A549 (cell line): ENCODE measurements around the gene TBRG4. TPM values are rescaled to one million over a fixed set of nuclear protein-coding genes. Genes with fewer than 3 reads are reported as not detected.

ENCODE experiments used
- ATAC-seq, 2 experiments: fragments of 200-7000 bp in 1 of 2; fragments of >200 bp in 1 of 2; cut with Nextera tagmentation in 1 of 2; cut with Tn5 transposase in 1 of 2; 3 replicates each; pipeline versions ENCODE4 v1.8.0 to v1.9.1; 2018 to 2020; ENCODE audit warnings: mild to moderate bottlenecking in 1 of 2, moderate library complexity in 1 of 2
- CTCF ChIA-PET: fragments of 300-600 bp; sonication (Branson Sonifier 250); formaldehyde crosslinking; extraction: SDS; loops from one replicate; lab custom pipeline; 2021; ENCODE audit warnings: antibody characterized with exemption, inconsistent platforms; lab: Yijun Ruan, JAX
- POLR2A ChIA-PET: fragments of 350-600 bp; formaldehyde crosslinking; extraction: SDS; loops from one replicate; lab custom pipeline; 2021; ENCODE audit warnings: antibody characterized with exemption, inconsistent platforms; lab: Yijun Ruan, JAX
- DNase-seq, 2 experiments: peaks; one replicate each; pipeline versions ENCODE4 v3.0.0 to v3.0.0-alpha.2; 2011 to 2016; ENCODE audit warnings: low read depth in 1 of 2, low spot score in 1 of 2
- FAIRE-seq: peaks from 2 replicates; lab custom pipeline; 2011; peaks lifted over from hg19 to GRCh38; lab: Jason Lieb, UNC
- H3K27ac ChIP-seq, 2 experiments: fragments of >200 bp; sonication (Bioruptor Twin); formaldehyde crosslinking; 3 replicates each; pipeline ENCODE4 v1.5.1; 2016 to 2017
- H3K4me1 ChIP-seq: fragments of >200 bp; sonication (Bioruptor Twin); formaldehyde crosslinking; 3 replicates; pipeline ENCODE4 v1.6.1; 2016
- H3K4me2 ChIP-seq: fragments of >200 bp; sonication (Bioruptor Twin); formaldehyde crosslinking; 3 replicates; pipeline ENCODE4 v1.6.1; 2016
- H3K4me3 ChIP-seq: fragments of >200 bp; sonication (Bioruptor Twin); formaldehyde crosslinking; 3 replicates; pipeline ENCODE4 v1.5.1; 2016
- H3K9me3 ChIP-seq: fragments of >200 bp; sonication (Bioruptor Twin); formaldehyde crosslinking; 3 replicates; pipeline ENCODE4 v1.6.1; 2016
- BHLHE40 ChIP-seq: IDR thresholded peaks from 2 replicates; pipeline ENCODE4 v1.6.1; 2012; ENCODE audit warnings: low read depth, low read length, inconsistent platforms
- CBX2 ChIP-seq: fragments of 200-600 bp; sonication (generic); IDR thresholded peaks from 2 replicates; pipeline ENCODE4 v1.6.1; 2016; ENCODE audit warnings: low read depth, mild to moderate bottlenecking, borderline replicate concordance
- CEBPB ChIP-seq, 2 experiments: fragments of >200 bp in 1 of 2; sonication (Bioruptor Twin) in 1 of 2; formaldehyde crosslinking in 1 of 2; IDR thresholded peaks; 2 replicates each; pipeline ENCODE4 v1.6.1; 2012 to 2016
- FOSB ChIP-seq: fragments of 250-450 bp; sonication (Bioruptor Pico); IDR thresholded peaks from 2 replicates; pipeline ENCODE4 v1.5.0; 2020; ENCODE audit warnings: mild to moderate bottlenecking, moderate library complexity
- FOXS1 ChIP-seq: fragments of 250-450 bp; sonication (Bioruptor Pico); IDR thresholded peaks from 2 replicates; pipeline ENCODE4 v1.5.0; 2020; ENCODE audit warnings: mild to moderate bottlenecking, moderate library complexity
- HDAC2 ChIP-seq: fragments of 200-600 bp; sonication (generic); IDR thresholded peaks from 2 replicates; pipeline ENCODE4 v1.6.1; 2016
- HOXB13 ChIP-seq: fragments of 250-450 bp; sonication (Bioruptor Pico); IDR thresholded peaks from 2 replicates; pipeline ENCODE4 v1.5.0; 2020; ENCODE audit warnings: low read depth, mild to moderate bottlenecking, moderate library complexity
- JUNB ChIP-seq: fragments of >200 bp; sonication (Bioruptor Twin); formaldehyde crosslinking; IDR thresholded peaks from 2 replicates; pipeline ENCODE4 v1.6.1; 2016
- KDM1A ChIP-seq: fragments of 200-600 bp; sonication (generic); IDR thresholded peaks from 2 replicates; pipeline ENCODE4 v1.6.1; 2016; ENCODE audit warnings: low read depth, mild to moderate bottlenecking
- NFE2L2 ChIP-seq: fragments of 150-350 bp; conservative IDR thresholded peaks from 2 replicates; pipeline ENCODE4 v1.6.1; 2014; ENCODE audit warnings: low read length
- NPAS2 ChIP-seq: fragments of 250-450 bp; sonication (Bioruptor Pico); IDR thresholded peaks from 2 replicates; pipeline ENCODE4 v1.8.0; 2022; ENCODE audit warnings: mild to moderate bottlenecking, moderate library complexity, borderline replicate concordance
- NR3C1 ChIP-seq: fragments of >200 bp; sonication (Bioruptor Twin); formaldehyde crosslinking; IDR thresholded peaks from 3 replicates; pipeline ENCODE4 v1.6.1; 2017
- RAD21 ChIP-seq, 2 experiments: fragments of >200 bp in 1 of 2; sonication (Bioruptor Twin) in 1 of 2; formaldehyde crosslinking in 1 of 2; IDR thresholded peaks in 1 of 2; conservative IDR thresholded peaks in 1 of 2; 2 replicates in 1 of 2; 3 replicates in 1 of 2; pipeline ENCODE4 v1.6.1; 2012 to 2018; ENCODE audit warnings: inconsistent platforms in 1 of 2
- RCOR1 ChIP-seq: fragments of 150-350 bp; IDR thresholded peaks from 2 replicates; pipeline ENCODE4 v1.6.1; 2014; ENCODE audit warnings: antibody characterized with exemption, low read length, low read depth
- SMC3 ChIP-seq: fragments of >200 bp; sonication (Bioruptor Twin); formaldehyde crosslinking; IDR thresholded peaks from 3 replicates; pipeline ENCODE4 v1.6.1; 2018; ENCODE audit warnings: inconsistent platforms
- TFCP2L1 ChIP-seq: fragments of 250-450 bp; sonication (Bioruptor Pico); IDR thresholded peaks from 2 replicates; pipeline ENCODE4 v1.5.0; 2021; ENCODE audit warnings: mild to moderate bottlenecking
- TP53 ChIP-seq: fragments of 250-450 bp; sonication (Bioruptor Pico); IDR thresholded peaks from 2 replicates; pipeline ENCODE4 v1.5.0; 2021; ENCODE audit warnings: mild to moderate bottlenecking, moderate library complexity
- ZC3H11A ChIP-seq: fragments of 450-650 bp; IDR thresholded peaks from 2 replicates; pipeline ENCODE4 v1.6.1; 2014; ENCODE audit warnings: antibody characterized with exemption, mild to moderate bottlenecking
- WGBS: methylation state at CpG from one replicate; pipeline ENCODE4 v1.1.6; 2017; ENCODE audit errors: missing lambda C conversion rate; 5-methylcytosine and 5-hydroxymethylcytosine counted together
- polyA plus RNA-seq, 4 experiments: library from polyadenylated mRNA; depleted of rRNA in 3 of 4; stranded (reverse); fragments of >200 nt; fragmentation: RNase III in 1 of 4; extraction: RNeasy Plus Mini Kit Qiagen cat#74134 plus additional on column Dnase treatment in 1 of 4; gene quantifications; 2 replicates in 3 of 4; 3 replicates in 1 of 4; pipeline ENCODE4 v1.2.3, GENCODE V29; 2011 to 2017
- TF ChIP-seq, protein P1 (sequence below): fragments of 150-350 bp; IDR thresholded peaks from 2 replicates; pipeline ENCODE4 v1.6.1; 2014; ENCODE audit warnings: low read depth, mild to moderate bottlenecking, low read length
- TF ChIP-seq, protein P2 (sequence below): IDR thresholded peaks from 2 replicates; pipeline ENCODE4 v1.6.1; 2012

TBRG4 gene
- polyA plus RNA-seq, 2 of the 4 experiments (the other 2 are of a cell fraction) = 88.8 to 100 TPM

DNA sequence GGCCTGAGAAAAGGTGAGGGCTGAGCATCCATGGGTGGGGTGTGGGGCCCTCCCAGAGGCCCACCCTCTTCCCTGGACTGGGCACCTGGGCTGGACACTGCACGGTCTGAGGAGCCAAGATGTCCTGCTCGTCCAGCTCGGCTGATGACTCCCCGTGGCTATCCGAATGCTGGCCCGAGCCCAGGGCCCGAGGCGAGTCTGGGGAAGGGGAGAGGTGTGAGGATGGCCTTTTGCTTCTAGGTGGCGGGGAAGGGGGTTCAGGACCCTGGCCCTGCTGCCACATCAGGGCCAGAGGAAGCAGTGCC is 29.9 kb downstream of the TBRG4 start:
- 91% methylated on average over 7 of the region's 9 CpGs for WGBS
- ChIA-PET POLR2A (no interaction called here), CTCF (interaction anchor here (1.0 kb wide), 1 partner anchor 20 kb away, joined by 3 read pairs; no protein-coding TSS in a partner anchor)

DNA sequence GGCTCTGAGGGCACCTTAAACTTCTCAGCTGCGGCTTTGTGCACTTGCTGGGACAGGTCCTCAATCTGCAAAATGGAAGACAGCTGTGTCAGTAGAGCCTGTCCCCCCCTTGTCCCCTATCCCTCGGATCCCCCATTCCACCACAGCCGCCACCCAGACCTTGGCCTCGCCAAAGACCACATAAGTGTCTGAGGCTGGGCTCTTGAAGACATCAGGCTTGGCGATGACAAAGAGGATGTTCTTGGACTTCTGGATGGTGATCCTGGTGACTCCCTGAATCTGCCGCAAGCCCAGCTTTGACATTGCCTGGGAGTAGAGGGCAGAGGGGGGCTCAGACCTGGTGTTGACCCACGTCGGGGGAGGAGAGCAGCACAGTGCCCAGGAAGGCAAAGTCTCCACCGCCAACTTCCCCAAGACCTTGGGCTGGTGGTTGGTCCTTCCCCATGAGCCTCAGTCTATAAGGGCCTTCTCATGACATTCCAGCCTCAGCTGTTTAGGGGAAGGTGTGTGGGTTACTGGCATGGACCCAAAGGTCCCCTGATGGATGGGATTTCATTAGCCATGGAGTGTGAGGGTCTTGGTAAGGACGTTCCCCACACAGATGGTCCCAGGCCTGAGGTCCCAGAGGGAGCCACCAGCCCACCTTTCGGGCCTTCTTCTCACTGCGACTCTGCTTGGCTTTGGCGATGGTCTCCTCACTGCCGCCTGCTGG is 30.4 kb downstream of the TBRG4 start:
- no peaks in the 10 kb centered on the region for H3K9me3 ChIP-seq
- no peaks in the 10 kb centered on the region for H3K4me1 ChIP-seq
- FAIRE-seq (no peak), DNase-seq (no peak), ATAC-seq (peak in 1 of 2 experiments; percentile 11; a peak in 2 of 6 replicates)
- ChIA-PET POLR2A (interaction anchor here (0.5 kb wide), 1 partner anchor 34 kb away, joined by 4 read pairs; no protein-coding TSS in a partner anchor), CTCF (interaction anchor here (1.0 kb wide), 1 partner anchor 21 kb away, joined by 3 read pairs; no protein-coding TSS in a partner anchor)
- H3K4me2 ChIP-seq = no peak overlapping the region
- no peak overlapping the region for H3K27ac ChIP-seq
- TF ChIP-seq, protein P1, sequence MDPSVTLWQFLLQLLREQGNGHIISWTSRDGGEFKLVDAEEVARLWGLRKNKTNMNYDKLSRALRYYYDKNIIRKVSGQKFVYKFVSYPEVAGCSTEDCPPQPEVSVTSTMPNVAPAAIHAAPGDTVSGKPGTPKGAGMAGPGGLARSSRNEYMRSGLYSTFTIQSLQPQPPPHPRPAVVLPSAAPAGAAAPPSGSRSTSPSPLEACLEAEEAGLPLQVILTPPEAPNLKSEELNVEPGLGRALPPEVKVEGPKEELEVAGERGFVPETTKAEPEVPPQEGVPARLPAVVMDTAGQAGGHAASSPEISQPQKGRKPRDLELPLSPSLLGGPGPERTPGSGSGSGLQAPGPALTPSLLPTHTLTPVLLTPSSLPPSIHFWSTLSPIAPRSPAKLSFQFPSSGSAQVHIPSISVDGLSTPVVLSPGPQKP = no peak
- no peak for TF ChIP-seq ZC3H11A
- no peak for TF ChIP-seq BHLHE40
- TF ChIP-seq JUNB = no peak
- no peak for TF ChIP-seq NFE2L2
- TF ChIP-seq TFCP2L1 = no peak
- no peak for TF ChIP-seq HDAC2
- no peak for TF ChIP-seq RCOR1
- TF ChIP-seq, all 56 proteins: peak for 0
- no peak overlapping the region for H3K4me3 ChIP-seq
- WGBS = 86% methylated on average over 14 of the region's 14 CpGs

More for the DNA sequence above, 29.9 kb downstream of the TBRG4 start:
- Histone ChIP-seq H3K4me1 (no peaks in the 10 kb centered on the region), H3K4me3 (no peak overlapping the region), H3K27ac (no peak overlapping the region), H3K4me2 (no peak overlapping the region), H3K9me3 (no peaks in the 10 kb centered on the region)
- FAIRE-seq = no peak
- no peak for TF ChIP-seq FOXS1 (CRISPR knock-in tag)
- TF ChIP-seq CEBPB (IDR thresholded peaks at IDR 0.05) = no peak
- DNase-seq = no peak
- no peak; a peak in 2 of 6 replicates for ATAC-seq

DNA sequence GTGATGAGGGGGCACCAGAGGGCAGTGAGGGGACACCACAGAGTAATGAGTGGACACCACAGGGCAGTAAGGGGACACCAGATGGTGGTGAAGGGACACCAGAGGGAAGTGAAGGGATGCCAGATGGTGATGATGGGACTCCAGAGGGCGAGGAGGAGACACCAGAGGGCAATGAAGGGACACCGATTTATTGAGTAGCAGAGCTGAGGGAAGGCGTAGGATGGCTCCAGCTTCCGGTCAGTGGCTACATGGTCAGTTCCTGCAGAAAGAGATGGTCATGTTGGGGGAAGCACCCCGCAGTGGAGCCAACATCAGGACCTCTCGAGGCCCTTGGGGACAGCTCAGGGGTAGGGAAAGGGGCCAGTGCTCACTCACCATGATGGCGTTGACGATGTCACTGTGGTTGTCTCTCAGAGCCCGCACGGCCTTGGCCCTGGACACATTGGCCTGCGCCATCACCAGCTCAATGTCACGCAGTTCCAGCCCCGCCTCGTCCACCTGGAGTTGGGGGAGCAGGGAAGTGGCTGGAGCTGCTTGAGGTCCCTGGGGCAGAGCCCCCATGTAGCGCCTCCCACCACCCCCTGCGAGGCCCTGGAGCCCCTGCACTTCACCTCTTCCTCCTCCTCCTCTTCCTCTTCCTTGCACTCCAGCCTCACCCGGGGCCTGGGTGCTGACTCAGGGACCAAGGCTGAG is 31.1 kb downstream of the TBRG4 start:
- Histone ChIP-seq H3K4me3 (no peak overlapping the region), H3K9me3 (no peaks in the 10 kb centered on the region), H3K4me1 (no peaks in the 10 kb centered on the region), H3K4me2 (no peak overlapping the region), H3K27ac (no peak overlapping the region)
- FAIRE-seq (no peak), ATAC-seq (peak; percentile 21 to 36; a peak in 4 of 6 replicates), DNase-seq (peak in 1 of 2 experiments; percentile 37)
- ChIA-PET POLR2A (interaction anchor here (0.5 kb wide), 1 partner anchor 35 kb away, joined by 4 read pairs; no protein-coding TSS in a partner anchor), CTCF (interaction anchor here (0.6 kb wide), 1 partner anchor 91 kb away, joined by 3 read pairs; no protein-coding TSS in a partner anchor)
- WGBS = 74% methylated on average over 16 of the region's 17 CpGs
- TF ChIP-seq HOXB13 (CRISPR knock-in tag) = no peak
- no peak for TF ChIP-seq FOSB
- no peak for TF ChIP-seq CBX2
- no peak for TF ChIP-seq KDM1A
- TF ChIP-seq TP53 (CRISPR knock-in tag) = no peak
- TF ChIP-seq, protein P1 = no peak
- no peak for TF ChIP-seq RAD21 (conservative IDR thresholded peaks at IDR 0.05 in 1 of 2, IDR thresholded peaks at IDR 0.05 in 1 of 2)
- TF ChIP-seq NPAS2 (CRISPR knock-in tag) = no peak
- TF ChIP-seq, protein P2, sequence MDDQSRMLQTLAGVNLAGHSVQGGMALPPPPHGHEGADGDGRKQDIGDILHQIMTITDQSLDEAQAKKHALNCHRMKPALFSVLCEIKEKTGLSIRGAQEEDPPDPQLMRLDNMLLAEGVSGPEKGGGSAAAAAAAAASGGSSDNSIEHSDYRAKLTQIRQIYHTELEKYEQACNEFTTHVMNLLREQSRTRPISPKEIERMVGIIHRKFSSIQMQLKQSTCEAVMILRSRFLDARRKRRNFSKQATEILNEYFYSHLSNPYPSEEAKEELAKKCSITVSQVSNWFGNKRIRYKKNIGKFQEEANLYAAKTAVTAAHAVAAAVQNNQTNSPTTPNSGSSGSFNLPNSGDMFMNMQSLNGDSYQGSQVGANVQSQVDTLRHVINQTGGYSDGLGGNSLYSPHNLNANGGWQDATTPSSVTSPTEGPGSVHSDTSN = no peak
- no peak for TF ChIP-seq SMC3
- TF ChIP-seq NR3C1 = no peak
